GM23338 (cell line): Measurements from ENCODE around the gene GNMT. TPM values are rescaled to one million over a fixed set of nuclear protein-coding genes. Genes with fewer than 3 reads are reported as not detected.

ENCODE experiments used
- ATAC-seq: fragments of 200-7000 bp; cut with Tn5 transposase; 3 replicates; pipeline ENCODE4 v1.9.1; 2020
- DNase-seq: peaks from one replicate; pipeline ENCODE4 v3.0.0-alpha.2; 2015; ENCODE audit warnings: low spot score
- H2AFZ ChIP-seq: fragments of 200-600 bp; sonication (generic); 2 replicates; pipeline ENCODE4 v1.8.0; 2016; ENCODE audit warnings: antibody characterized with exemption, mild to moderate bottlenecking, moderate library complexity
- H3F3A ChIP-seq: fragments of 200-600 bp; sonication (generic); replicated peaks from 2 replicates; pipeline ENCODE4 v1.8.0; 2017; ENCODE audit warnings: antibody characterized with exemption, mixed run types, low read depth
- H3K27ac ChIP-seq: fragments of 200-600 bp; sonication (generic); 2 replicates; pipeline ENCODE4 v1.6.1; 2016; ENCODE audit warnings: low read depth
- H3K27me3 ChIP-seq: fragments of 200-600 bp; sonication (generic); 2 replicates; pipeline ENCODE4 v1.8.0; 2016; ENCODE audit warnings: mild to moderate bottlenecking, mixed run types, moderate library complexity; ENCODE audit not compliant: insufficient read depth
- H3K36me3 ChIP-seq: fragments of 200-600 bp; sonication (generic); 2 replicates; pipeline ENCODE4 v1.8.0; 2016; ENCODE audit warnings: mild to moderate bottlenecking; ENCODE audit not compliant: insufficient read depth
- H3K4me1 ChIP-seq: fragments of 200-600 bp; sonication (generic); 2 replicates; pipeline ENCODE4 v1.8.0; 2016; ENCODE audit warnings: mild to moderate bottlenecking, moderate library complexity; ENCODE audit not compliant: insufficient read depth
- H3K4me2 ChIP-seq: fragments of 200-600 bp; sonication (generic); 2 replicates; pipeline ENCODE4 v1.7.1; 2017; ENCODE audit warnings: mixed run types
- H3K4me3 ChIP-seq: fragments of 200-600 bp; sonication (generic); 2 replicates; pipeline ENCODE4 v1.6.1; 2016; ENCODE audit warnings: mixed run types
- H3K79me2 ChIP-seq: fragments of 200-600 bp; sonication (generic); replicated peaks from 2 replicates; pipeline ENCODE4 v1.8.0; 2017; ENCODE audit warnings: mild to moderate bottlenecking; ENCODE audit not compliant: insufficient read depth
- H3K9me2 ChIP-seq: fragments of 200-600 bp; sonication (generic); 2 replicates; pipeline ENCODE4 v1.8.0; 2017; ENCODE audit not compliant: insufficient read depth
- H4K20me1 ChIP-seq: fragments of 200-600 bp; sonication (generic); replicated peaks from 2 replicates; pipeline ENCODE4 v1.8.0; 2017; ENCODE audit warnings: mild to moderate bottlenecking; ENCODE audit not compliant: insufficient read depth
- H3K27ac Mint-ChIP-seq: 2 replicates; pipeline ENCODE4 v1.8.0; 2020; ENCODE audit warnings: inconsistent platforms, mild to moderate bottlenecking, moderate library complexity, mixed read lengths
- H3K27me3 Mint-ChIP-seq: 3 replicates; pipeline ENCODE4 v1.8.0; 2022; ENCODE audit warnings: low read depth, mild to moderate bottlenecking, moderate library complexity, mixed read lengths, inconsistent platforms; ENCODE audit not compliant: insufficient read depth, poor library complexity
- H3K36me3 Mint-ChIP-seq: 3 replicates; pipeline ENCODE4 v1.8.0; 2021; ENCODE audit warnings: low read depth, mild to moderate bottlenecking, inconsistent platforms, moderate library complexity, mixed read lengths
- H3K4me1 Mint-ChIP-seq: 3 replicates; pipeline ENCODE4 v1.8.0; 2020; ENCODE audit warnings: mild to moderate bottlenecking, inconsistent platforms, mixed read lengths
- H3K4me3 Mint-ChIP-seq: 3 replicates; pipeline ENCODE4 v1.8.0; 2021; ENCODE audit warnings: moderate library complexity, mild to moderate bottlenecking, inconsistent platforms, mixed read lengths
- H3K9me3 Mint-ChIP-seq: 3 replicates; pipeline ENCODE4 v1.8.0; 2020; ENCODE audit warnings: moderate library complexity, mild to moderate bottlenecking, inconsistent platforms, mixed read lengths
- CTCF ChIP-seq, 2 experiments: fragments of 200-600 bp in 1 of 2; sonication (generic) in 1 of 2; conservative IDR thresholded peaks; 2 replicates each; pipeline versions ENCODE4 v1.5.1 to v1.6.1; 2016 to 2017; ENCODE audit warnings: antibody characterized with exemption in 2 of 2, low read depth in 2 of 2, mild to moderate bottlenecking in 2 of 2, moderate library complexity in 1 of 2
- ETS1 ChIP-seq: IDR thresholded peaks from 2 replicates; pipeline ENCODE4 v1.6.1; 2016; ENCODE audit warnings: antibody characterized with exemption
- EZH2 ChIP-seq: fragments of 200-600 bp; sonication (generic); IDR thresholded peaks from one replicate; pipeline ENCODE4 v1.8.0; 2017; ENCODE audit warnings: antibody characterized with exemption, mild to moderate bottlenecking, low read depth; ENCODE audit not compliant: unreplicated experiment
- EZH2phosphoT487 ChIP-seq: fragments of 200-600 bp; sonication (generic); IDR thresholded peaks from one replicate; pipeline ENCODE4 v1.8.1; 2018; ENCODE audit warnings: antibody characterized with exemption; ENCODE audit not compliant: unreplicated experiment
- NANOG ChIP-seq: IDR thresholded peaks from 2 replicates; pipeline ENCODE4 v1.6.1; 2016; ENCODE audit warnings: antibody characterized with exemption, borderline replicate concordance
- POLR2AphosphoS5 ChIP-seq: IDR thresholded peaks from 2 replicates; pipeline ENCODE4 v1.6.1; 2016; ENCODE audit warnings: antibody characterized with exemption, low read depth
- REST ChIP-seq: IDR thresholded peaks from one replicate; pipeline ENCODE4 v1.6.1; 2018; ENCODE audit warnings: antibody characterized with exemption; ENCODE audit not compliant: unreplicated experiment
- STAT1 ChIP-seq: IDR thresholded peaks from one replicate; pipeline ENCODE4 v1.6.1; 2016; ENCODE audit warnings: antibody characterized with exemption; ENCODE audit not compliant: unreplicated experiment
- ZNF114 ChIP-seq: fragments of 250-450 bp; sonication (Bioruptor Pico); IDR thresholded peaks from 2 replicates; pipeline ENCODE4 v1.5.0; 2020; ENCODE audit warnings: mild to moderate bottlenecking, moderate library complexity
- ZNF331 ChIP-seq: fragments of 250-450 bp; sonication (Bioruptor Pico); IDR thresholded peaks from 2 replicates; pipeline ENCODE4 v1.5.0; 2020; ENCODE audit warnings: low read depth, mild to moderate bottlenecking, moderate library complexity
- ZNF462 ChIP-seq: fragments of 250-450 bp; sonication (Bioruptor Pico); IDR thresholded peaks from 2 replicates; pipeline ENCODE4 v1.5.0; 2020; ENCODE audit warnings: mild to moderate bottlenecking, moderate library complexity
- polyA plus RNA-seq: library from polyadenylated mRNA; unstranded; fragments of >200 nt; fragmentation: Nextera tagmentation; extraction: Ambion mirVana; gene quantifications from 2 replicates; pipeline ENCODE4 v1.2.1, GENCODE V29; 2016
- total RNA-seq: library from RNA; depleted of rRNA; stranded (reverse); fragments of >200 nt; shearing (Covaris generic); gene quantifications from 2 replicates; pipeline ENCODE4 v1.2.3, GENCODE V29; 2014

The GNMT gene
- total and polyA plus RNA-seq, 2 experiments from 2014 or later: 0.52 TPM; not detected in 1

GRCh38 chr6:42937548-42938427, 22.8 kb upstream of the GNMT start (continued):
- no peak for TF ChIP-seq REST
- TF ChIP-seq POLR2AphosphoS5: no peak
- no peak for TF ChIP-seq EZH2phosphoT487
- TF ChIP-seq ETS1: no peak

GRCh38 chr6:42938428-42938796, 22.1 kb upstream of the GNMT start:
- Histone ChIP-seq H3K27ac (no peak overlapping the region), H3K4me3 (no peak overlapping the region), H3F3A (0 out of 2 replicates have a peak, but pooled peaks cover 10% of the 10 kb centered on the region), H3K4me2 (no peak overlapping the region), H3K36me3 (peaks cover 25% of the 10 kb centered on the region), H3K79me2 (peaks cover 21% of the 10 kb centered on the region), H3K9me2 (no peaks in the 10 kb centered on the region), H2AFZ (no peak overlapping the region), H3K4me1 (no peaks in the 10 kb centered on the region), H4K20me1 (peaks cover 7% of the 10 kb centered on the region; the same call in 1 of the 2 replicates), H3K27me3 (no peaks in the 10 kb centered on the region)
- peaks cover 15% of the 10 kb centered on the region for H3K27me3 Mint-ChIP-seq
- H3K4me1 Mint-ChIP-seq: peaks cover 16% of the 10 kb centered on the region
- no peak overlapping the region for H3K4me3 Mint-ChIP-seq
- no peak for DNase-seq
- ATAC-seq: no peak
- H3K36me3 Mint-ChIP-seq: peaks cover 65% of the 10 kb centered on the region
- peak overlapping the region; percentile 67; the same call in 1 of the 2 replicates for H3K27ac Mint-ChIP-seq
- no peaks in the 10 kb centered on the region for H3K9me3 Mint-ChIP-seq
- TF ChIP-seq ZNF331 (no peak), ZNF462 (CRISPR knock-in tag) (no peak), EZH2phosphoT487 (no peak), ZNF114 (CRISPR knock-in tag) (no peak), EZH2 (no peak), STAT1 (no peak), CTCF (conservative IDR thresholded peaks at IDR 0.05; ENCODE audit: low read depth in 2 of 2) (no peak), NANOG (no peak), POLR2AphosphoS5 (no peak)
